Sigmoid colon (tissue), 7 donors: ENCODE measurements around the gene TFIP11. TPM values are rescaled to one million over a fixed set of nuclear protein-coding genes. Genes with fewer than 3 reads are reported as not detected.
A peak's percentile ranks its signal among the peaks of the same experiment; 100 is the strongest.

ENCODE experiments used
- DNase-seq: peaks from one replicate; pipeline ENCODE4 v3.0.0-alpha.2; 2019
- H3K27ac ChIP-seq, 4 donors: fragments of 200-600 bp; sonication (generic); one replicate each; pipeline ENCODE4 v1.5.1; 2016 to 2019; ENCODE audit warnings: mild to moderate bottlenecking in 1 of 4
- H3K27me3 ChIP-seq, 3 donors: fragments of 200-600 bp; sonication (generic); one replicate each; pipeline ENCODE4 v1.5.1; 2019; ENCODE audit warnings: mild to moderate bottlenecking in 1 of 3
- H3K36me3 ChIP-seq, 4 donors: fragments of 200-600 bp; sonication (generic); one replicate each; pipeline ENCODE4 v1.5.1; 2016 to 2019
- H3K4me1 ChIP-seq, 4 donors: fragments of 200-600 bp; sonication (generic); one replicate each; pipeline ENCODE4 v1.5.1; 2017 to 2019
- H3K4me3 ChIP-seq, 4 donors: fragments of 200-600 bp; sonication (generic); one replicate each; pipeline ENCODE4 v1.5.1; 2017 to 2019; ENCODE audit warnings: mild to moderate bottlenecking in 2 of 4, moderate library complexity in 1 of 4
- H3K9me3 ChIP-seq, 4 donors: fragments of 200-600 bp in 3 of 4; sonication (generic) in 3 of 4; one replicate each; pipeline versions ENCODE4 v1.5.1 to v1.6.1; 2013 to 2019
- EP300 ChIP-seq, 4 donors: sonication (generic); formaldehyde crosslinking; IDR thresholded peaks; one replicate each; pipeline ENCODE4 v1.6.1; 2017; ENCODE audit warnings: antibody characterized with exemption in 4 of 4
- POLR2A ChIP-seq, 2 donors: fragments of 450-650 bp; IDR thresholded peaks; one replicate each; pipeline ENCODE4 v1.6.1; 2016; ENCODE audit warnings: antibody characterized with exemption in 2 of 2, mild to moderate bottlenecking in 2 of 2, moderate library complexity in 2 of 2
- POLR2AphosphoS5 ChIP-seq, 4 donors: sonication (generic); formaldehyde crosslinking; IDR thresholded peaks; one replicate each; pipeline ENCODE4 v1.6.1; 2017; ENCODE audit warnings: antibody characterized with exemption in 4 of 4
- WGBS, 2 donors: extraction: QIAGEN DNeasy Blood & Tissue Kit; methylation state at CpG; one replicate each; pipeline ENCODE4 v1.1.7; 2013; 5-methylcytosine and 5-hydroxymethylcytosine counted together
- intact Hi-C: fragments of 100-400 bp; cut with DNase I; formaldehyde crosslinking; loops from one replicate; pipeline ENCODE4 v1.15.1; 2023
- polyA plus RNA-seq, 3 donors: library from polyadenylated mRNA; stranded (reverse); fragments of 200-250 nt; gene quantifications; one replicate each; pipeline ENCODE4 v1.2.3, GENCODE V29; 2013
- total RNA-seq, 4 donors: library from RNA; depleted of rRNA; stranded (reverse); fragments of >200 nt; gene quantifications; one replicate each; pipeline ENCODE4 v1.1.0, GENCODE V29; 2016
- TF ChIP-seq, protein P1 (sequence below), 4 experiments: fragments of 450-650 bp in 3 of 4; fragments of 200-600 bp in 1 of 4; IDR thresholded peaks; one replicate each; pipeline ENCODE4 v1.5.1; 2016 to 2019; ENCODE audit warnings: antibody characterized with exemption in 4 of 4, mild to moderate bottlenecking in 3 of 4, moderate library complexity in 2 of 4
- donor health status: healthy with polysubstance abuse.
- donor health status: Bipolar disorder and iron deficiency.
- donor health status: healthy.

TFIP11 gene
- total and polyA plus RNA-seq, 7 donors: 8.4 to 19.1 (median 15.0) TPM

DNA sequence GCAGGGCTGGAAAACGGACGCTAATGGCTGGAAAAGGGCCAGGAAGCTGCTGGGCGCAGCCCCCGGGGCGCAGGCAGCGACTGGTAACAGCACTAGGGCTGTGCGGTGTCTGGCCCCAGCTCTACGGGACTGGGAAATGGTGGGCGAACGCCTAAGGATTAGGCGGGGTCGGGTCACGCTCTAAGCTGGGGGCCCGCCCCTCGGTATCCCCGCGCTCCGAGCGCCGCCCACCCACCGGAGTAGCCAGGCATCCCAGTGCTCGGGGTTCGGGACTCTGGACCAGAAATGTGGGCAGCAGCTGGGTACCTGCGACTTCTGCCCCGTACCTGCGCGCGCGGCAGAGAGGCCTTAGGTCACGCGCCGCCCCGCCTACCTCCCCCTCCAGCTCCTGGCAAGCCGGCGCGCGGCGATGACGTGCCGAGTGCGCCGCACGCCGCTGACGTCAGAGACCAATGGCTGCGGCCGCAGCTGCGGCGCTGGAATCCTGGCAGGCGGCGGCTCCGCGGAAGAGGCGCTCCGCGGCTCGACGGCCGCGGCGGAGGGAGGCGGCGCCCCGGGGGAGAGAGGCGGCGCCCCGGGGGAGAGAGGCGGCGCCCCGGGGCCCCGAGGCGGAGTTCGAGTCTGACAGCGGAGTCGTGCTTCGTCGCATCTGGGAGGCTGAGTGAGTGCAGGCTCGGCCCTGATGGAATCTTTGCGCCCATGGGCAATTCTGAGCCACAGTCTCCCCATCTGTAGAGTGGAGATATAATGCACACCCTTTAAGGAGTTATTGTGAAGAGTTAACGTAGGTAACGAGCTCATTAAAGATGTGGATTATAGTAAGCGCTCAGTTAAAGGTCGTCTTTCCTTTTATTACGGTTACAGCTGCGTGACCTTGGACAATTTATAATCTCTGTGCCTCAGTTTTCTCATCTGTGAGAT is 28.6 kb downstream of the TFIP11 start, which contains the start of the genes HPS4 and SRRD:
HPS4 (minus strand) TSS at position 345 of the 921 bp plus-strand sequence. CDS start 2,021 bp downstream, outside the sequence.
SRRD (plus strand) TSS at position 439 of the 921 bp plus-strand sequence; CDS start at position 453, 14 bp downstream.
- no peaks in the 10 kb centered on the region for H3K9me3 ChIP-seq
- intact Hi-C loops: no loop called here
- WGBS, 2 donors: 0 to 1% methylated on average over 85 of the region's 85 CpGs
- no peaks in the 10 kb centered on the region for H3K27me3 ChIP-seq
- peaks cover 0 to 62% (median 57%) of the 10 kb centered on the region in 4 donors for H3K4me1 ChIP-seq
- H3K4me3 ChIP-seq: peak within 1 kb of the TSS; percentile 71 to 99 (median 84)
- DNase-seq: peak; percentile 94
- peaks cover 8 to 25% (median 10%) of the 10 kb centered on the region in 4 donors for H3K36me3 ChIP-seq
- TF ChIP-seq, protein P1, sequence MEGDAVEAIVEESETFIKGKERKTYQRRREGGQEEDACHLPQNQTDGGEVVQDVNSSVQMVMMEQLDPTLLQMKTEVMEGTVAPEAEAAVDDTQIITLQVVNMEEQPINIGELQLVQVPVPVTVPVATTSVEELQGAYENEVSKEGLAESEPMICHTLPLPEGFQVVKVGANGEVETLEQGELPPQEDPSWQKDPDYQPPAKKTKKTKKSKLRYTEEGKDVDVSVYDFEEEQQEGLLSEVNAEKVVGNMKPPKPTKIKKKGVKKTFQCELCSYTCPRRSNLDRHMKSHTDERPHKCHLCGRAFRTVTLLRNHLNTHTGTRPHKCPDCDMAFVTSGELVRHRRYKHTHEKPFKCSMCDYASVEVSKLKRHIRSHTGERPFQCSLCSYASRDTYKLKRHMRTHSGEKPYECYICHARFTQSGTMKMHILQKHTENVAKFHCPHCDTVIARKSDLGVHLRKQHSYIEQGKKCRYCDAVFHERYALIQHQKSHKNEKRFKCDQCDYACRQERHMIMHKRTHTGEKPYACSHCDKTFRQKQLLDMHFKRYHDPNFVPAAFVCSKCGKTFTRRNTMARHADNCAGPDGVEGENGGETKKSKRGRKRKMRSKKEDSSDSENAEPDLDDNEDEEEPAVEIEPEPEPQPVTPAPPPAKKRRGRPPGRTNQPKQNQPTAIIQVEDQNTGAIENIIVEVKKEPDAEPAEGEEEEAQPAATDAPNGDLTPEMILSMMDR (IDR thresholded peaks at IDR 0.05): no peak
- TF ChIP-seq EP300 (IDR thresholded peaks at IDR 0.05): peak in 2 of 4 donors; percentile 4 to 67
- peak; percentile 69 to 75 for TF ChIP-seq POLR2A (IDR thresholded peaks at IDR 0.05)
- TF ChIP-seq POLR2AphosphoS5 (IDR thresholded peaks at IDR 0.05): peak; percentile 90 to 97 (median 96)
- H3K27ac ChIP-seq: peak within 1 kb of the TSS; percentile 88 to 96 (median 92)

DNA sequence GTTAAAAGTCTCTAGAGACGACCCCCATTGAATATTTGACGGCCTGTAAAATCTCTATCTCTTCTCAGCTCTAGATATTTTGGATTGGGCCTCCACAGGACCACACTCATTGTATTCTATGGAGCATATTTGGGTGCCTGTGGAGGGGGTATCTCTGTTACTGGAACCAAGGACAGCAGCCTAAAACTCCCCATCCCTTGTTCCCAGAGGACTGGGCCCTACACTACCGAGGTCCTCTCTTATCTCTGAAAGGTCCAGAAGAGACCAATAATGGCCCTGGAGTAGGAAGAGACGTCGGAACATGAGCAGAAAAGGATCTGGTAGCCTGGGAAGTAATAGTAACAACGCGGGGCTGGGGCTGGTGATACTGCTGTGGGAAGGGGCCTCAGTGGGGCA is 29.2 kb downstream of the TFIP11 start:
- 5 to 10% methylated on average over 7 of the region's 7 CpGs for WGBS, 2 donors
- H3K4me1 ChIP-seq: peaks cover 0 to 63% (median 57%) of the 10 kb centered on the region in 4 donors
- peak overlapping the region; percentile 88 to 96 (median 92) for H3K27ac ChIP-seq
- no peaks in the 10 kb centered on the region for H3K9me3 ChIP-seq
- intact Hi-C loops: no loop called here
- H3K36me3 ChIP-seq: peaks cover 2 to 20% (median 5%) of the 10 kb centered on the region in 4 donors
- H3K27me3 ChIP-seq: no peaks in the 10 kb centered on the region
- H3K4me3 ChIP-seq: peak overlapping the region; percentile 71 to 99 (median 84)
- no peak for DNase-seq
- TF ChIP-seq POLR2AphosphoS5 (IDR thresholded peaks at IDR 0.05): no peak
- TF ChIP-seq, protein P1 (IDR thresholded peaks at IDR 0.05): no peak
- TF ChIP-seq EP300 (IDR thresholded peaks at IDR 0.05): no peak
- TF ChIP-seq POLR2A (IDR thresholded peaks at IDR 0.05): no peak

DNA sequence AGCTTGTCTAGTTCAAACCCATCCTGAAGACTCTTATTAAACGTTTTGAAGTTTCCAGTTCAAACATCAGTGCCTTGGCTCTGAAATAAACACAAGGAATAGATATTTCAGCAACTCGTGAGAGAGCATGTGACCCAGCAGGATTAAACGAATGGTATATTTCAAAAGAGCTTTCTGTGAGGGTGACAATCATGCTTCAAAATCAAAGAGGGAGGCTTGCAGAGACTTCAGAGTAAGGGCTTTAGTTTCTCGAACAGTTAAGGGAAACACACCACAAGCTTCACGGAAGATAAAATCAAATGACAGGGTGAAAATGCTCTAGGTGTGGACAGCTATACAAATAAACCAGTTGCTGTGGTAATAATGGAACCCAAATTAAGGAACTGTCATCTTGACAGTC is 30.1 kb downstream of the TFIP11 start:
- WGBS, 2 donors: 47 to 50% methylated on average over 5 of the region's 5 CpGs
- intact Hi-C loops: no loop called here
- DNase-seq: no peak
- peak overlapping the region in 1 of 4 donors; percentile 91 for H3K27ac ChIP-seq
- H3K4me3 ChIP-seq: no peak overlapping the region
- H3K27me3 ChIP-seq: no peaks in the 10 kb centered on the region
- peaks cover 0 to 20% (median under 1%) of the 10 kb centered on the region in 4 donors for H3K36me3 ChIP-seq
- H3K9me3 ChIP-seq: no peaks in the 10 kb centered on the region
- peaks cover 0 to 63% (median 57%) of the 10 kb centered on the region in 4 donors for H3K4me1 ChIP-seq
- TF ChIP-seq POLR2AphosphoS5 (IDR thresholded peaks at IDR 0.05): no peak
- TF ChIP-seq POLR2A (IDR thresholded peaks at IDR 0.05): no peak
- TF ChIP-seq, protein P1 (IDR thresholded peaks at IDR 0.05): no peak
- no peak for TF ChIP-seq EP300 (IDR thresholded peaks at IDR 0.05)

DNA sequence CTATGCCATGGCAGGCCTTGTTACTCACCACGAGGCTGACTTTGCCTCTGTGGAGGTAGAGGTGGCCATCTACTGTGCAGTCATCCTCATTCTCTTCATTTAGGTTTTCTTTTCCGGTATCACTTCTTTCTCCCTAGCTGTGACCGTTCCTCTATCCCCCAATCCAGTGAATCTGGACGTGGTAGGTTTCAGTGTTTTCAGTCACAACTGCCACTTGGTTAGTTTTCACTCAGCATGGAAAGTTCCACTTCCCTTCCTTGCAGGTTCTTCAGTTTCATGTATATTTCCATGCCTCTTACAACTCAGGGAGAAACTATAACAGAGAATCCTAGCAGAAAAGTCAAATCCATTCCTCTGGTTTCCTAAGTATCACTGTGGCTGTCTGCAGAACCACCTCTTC is 30.6 kb downstream of the TFIP11 start:
- Histone ChIP-seq H3K4me1 (peaks cover 0 to 63% (median 57%) of the 10 kb centered on the region in 4 donors), H3K4me3 (no peak overlapping the region), H3K27ac (no peak overlapping the region), H3K9me3 (no peaks in the 10 kb centered on the region), H3K27me3 (no peaks in the 10 kb centered on the region), H3K36me3 (peaks cover 0 to 23% (median 3%) of the 10 kb centered on the region in 4 donors)
- 73 to 86% methylated on average over 4 of the region's 4 CpGs for WGBS, 2 donors
- intact Hi-C loops: no loop called here
- TF ChIP-seq POLR2A (IDR thresholded peaks at IDR 0.05) (no peak), POLR2AphosphoS5 (IDR thresholded peaks at IDR 0.05) (no peak), EP300 (IDR thresholded peaks at IDR 0.05) (no peak)
- TF ChIP-seq, protein P1 (IDR thresholded peaks at IDR 0.05): no peak
- DNase-seq: no peak
